Activated effector memory CD4-positive, alpha-beta T cell treated with Interleukin-2 at 50 U/mL for 16 hours (primary cell): ENCODE data around the gene STXBP3.

Experiments used
- DNase-seq: peaks from one replicate; pipeline ENCODE4 v3.0.0-alpha.2; 2020

STXBP3 gene

GRCh38 chr1:108813326-108813725 is 66.9 kb downstream of the STXBP3 start:
- DNase-seq: no peak

GRCh38 chr1:108814343-108815125 is 68.1 kb downstream of the STXBP3 start:
- no peak for DNase-seq

DNA sequence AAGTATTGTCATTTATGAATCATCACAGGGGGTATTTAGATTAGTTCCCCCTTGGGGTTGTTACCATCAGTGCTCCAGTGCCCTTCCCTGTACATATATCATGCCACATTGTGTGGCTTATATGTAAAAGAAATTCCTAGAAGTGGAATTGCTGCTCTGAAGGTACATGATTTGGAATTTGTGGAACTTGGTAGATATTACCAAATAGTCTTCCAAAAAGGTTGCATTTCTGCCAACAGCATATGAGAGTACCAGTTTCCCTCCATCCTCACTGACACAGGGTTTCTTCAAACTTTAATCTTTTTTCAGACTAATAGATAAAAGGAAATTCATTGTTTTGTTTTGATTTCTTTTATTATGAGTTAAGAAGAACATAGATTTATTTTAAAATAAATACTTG is 69.1 kb downstream of the STXBP3 start:
- no peak for DNase-seq

DNA sequence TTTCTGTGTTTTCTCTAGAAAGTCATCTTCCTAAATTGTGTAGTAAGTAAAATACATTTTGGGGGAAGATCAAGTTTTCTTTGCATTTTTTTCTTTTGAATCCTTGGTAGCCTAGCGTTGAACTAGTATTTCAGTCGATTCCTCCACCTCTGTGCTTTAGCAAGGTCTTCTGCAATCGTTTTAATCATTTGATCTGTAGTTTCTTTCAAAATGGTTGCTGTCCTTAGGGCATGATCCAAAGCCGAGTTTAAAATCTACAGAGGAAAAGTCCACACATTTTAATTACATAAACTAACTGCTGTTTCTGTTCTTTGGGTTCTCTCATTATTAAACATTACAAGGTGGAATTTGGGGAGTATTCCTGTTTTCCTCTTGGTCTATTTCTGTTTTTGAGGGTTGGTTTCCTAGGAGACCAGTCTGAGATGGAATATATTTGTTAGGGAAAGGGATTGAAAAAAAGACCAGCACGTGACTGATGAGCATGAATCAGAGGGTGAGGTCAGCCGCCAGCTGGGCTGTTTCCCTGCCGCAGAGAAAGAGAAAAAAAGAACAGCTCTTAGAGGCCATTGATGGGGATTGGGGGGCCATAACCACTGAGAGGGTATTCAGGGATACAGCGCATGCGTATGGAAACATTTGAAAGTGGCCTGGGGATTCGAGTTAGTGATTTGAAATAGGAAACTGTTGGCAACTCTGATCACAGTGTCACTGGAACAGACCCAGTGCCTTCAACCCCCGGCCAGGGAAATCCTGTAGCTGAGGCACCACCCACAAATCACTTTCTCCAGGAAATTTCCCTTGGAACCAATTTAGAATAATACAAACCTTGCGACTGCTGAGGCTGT is 69.8 kb downstream of the STXBP3 start:
- DNase-seq: no peak

GRCh38 chr1:108817016-108817415 is 70.5 kb downstream of the STXBP3 start:
- DNase-seq: no peak

GRCh38 chr1:108817811-108818210 is 71.3 kb downstream of the STXBP3 start:
- DNase-seq: no peak

DNA sequence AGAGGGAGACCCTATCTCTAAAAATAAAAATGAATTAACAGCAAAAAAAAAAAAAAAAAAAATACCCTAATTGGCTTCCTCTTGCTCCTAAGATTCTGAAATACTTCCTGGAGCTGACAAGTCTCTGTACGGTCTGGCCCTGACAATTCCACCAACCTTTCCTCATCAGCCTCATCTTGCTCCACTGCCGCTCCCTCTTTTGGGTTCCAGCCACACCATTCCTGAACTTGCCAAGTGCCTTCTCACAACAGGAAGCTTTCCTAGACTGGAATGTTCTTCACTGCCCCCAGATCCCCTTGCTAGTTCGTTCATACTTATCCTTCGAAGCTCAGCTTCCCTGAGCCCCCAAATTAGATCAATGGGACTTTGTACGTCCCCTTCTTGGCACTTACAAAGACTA is 73.4 kb downstream of the STXBP3 start:
- no peak for DNase-seq

DNA sequence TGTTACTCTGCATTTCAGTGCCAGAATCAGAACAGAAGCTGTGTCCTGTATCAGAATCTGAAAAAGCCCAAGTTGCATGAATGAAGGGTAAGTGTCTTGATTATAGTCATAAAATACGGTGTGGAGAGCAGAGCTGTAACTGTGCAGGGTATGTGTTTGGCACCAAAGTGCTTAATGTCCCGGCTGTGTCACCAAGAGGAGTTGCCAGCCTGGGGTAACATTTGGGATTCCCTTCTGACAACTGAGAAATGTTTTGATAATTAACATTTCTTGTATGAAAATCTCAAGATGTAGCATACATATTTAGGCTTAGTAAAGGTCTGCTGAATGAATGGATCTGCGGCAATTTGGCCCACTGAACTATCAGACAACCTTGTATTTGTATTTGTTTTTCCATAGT is 77.2 kb downstream of the STXBP3 start:
- no peak for DNase-seq

- DNase-seq: no peak
Observed at GRCh38 chr1:108824051-108824450, 77.6 kb downstream of the STXBP3 start.

- DNase-seq: no peak
Observed at GRCh38 chr1:108826081-108826635, 79.7 kb downstream of the STXBP3 start.

DNA sequence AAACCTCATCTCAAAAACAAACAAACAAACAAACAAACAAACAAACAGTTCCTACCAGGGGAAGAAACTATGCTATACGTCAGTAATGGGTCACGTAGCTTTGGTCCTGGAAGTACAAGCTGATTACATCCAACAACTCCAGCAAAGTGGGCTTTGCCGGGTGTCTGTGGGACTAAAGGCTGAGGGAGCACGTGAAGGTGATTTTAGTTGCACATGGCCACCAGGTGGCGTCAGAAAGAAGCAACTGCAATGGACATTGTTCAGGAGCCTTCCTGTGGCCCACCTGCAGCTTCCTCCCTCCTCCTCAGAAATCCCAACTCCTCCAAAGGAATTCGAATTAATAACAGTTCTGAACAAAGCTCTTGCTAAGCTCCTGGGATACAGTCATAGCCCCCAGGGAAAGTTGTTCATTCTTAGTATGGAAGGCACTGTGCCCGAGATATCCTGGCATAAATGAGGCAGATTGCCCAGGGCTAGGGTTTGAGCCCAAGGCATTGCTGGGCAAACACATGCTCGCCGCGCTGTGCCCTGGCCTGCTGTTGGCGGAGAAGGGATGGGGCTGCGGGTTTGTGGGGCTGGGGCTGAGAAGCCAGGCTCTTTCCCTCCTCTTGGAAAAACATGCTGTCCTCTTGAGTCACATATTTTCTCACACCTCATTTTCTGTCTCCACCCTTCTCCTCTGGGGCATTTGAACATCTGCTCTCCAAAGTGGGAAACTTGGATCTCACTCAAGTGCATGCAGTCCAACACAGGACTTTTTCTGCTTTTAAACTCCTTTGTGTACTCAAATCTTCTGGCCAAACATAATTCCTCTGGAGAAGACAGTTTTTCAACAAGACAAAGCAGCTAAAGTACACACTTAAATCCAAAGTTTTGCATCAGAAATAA is 81.8 kb downstream of the STXBP3 start:
- peak; percentile 49 for DNase-seq

DNA sequence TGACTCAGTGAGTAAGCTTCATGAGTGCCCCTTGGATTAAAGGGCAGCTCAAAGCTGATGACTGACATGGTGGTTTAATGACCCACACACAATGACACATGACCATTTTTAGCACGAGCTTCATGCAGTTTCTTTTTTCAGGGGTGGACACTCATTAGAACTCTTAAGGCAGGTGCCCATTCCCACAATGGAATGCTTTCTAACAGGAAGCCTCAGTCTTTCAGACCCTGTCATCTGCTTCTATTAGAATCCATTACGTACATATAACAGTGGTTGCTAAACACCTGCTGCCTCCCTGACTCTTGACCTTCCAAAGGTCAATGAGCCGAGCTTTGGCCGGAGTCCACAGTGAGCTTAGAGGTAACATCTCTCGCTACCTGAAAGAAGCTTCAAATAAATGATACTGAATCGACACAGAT is 83.0 kb downstream of the STXBP3 start:
- no peak for DNase-seq

DNA sequence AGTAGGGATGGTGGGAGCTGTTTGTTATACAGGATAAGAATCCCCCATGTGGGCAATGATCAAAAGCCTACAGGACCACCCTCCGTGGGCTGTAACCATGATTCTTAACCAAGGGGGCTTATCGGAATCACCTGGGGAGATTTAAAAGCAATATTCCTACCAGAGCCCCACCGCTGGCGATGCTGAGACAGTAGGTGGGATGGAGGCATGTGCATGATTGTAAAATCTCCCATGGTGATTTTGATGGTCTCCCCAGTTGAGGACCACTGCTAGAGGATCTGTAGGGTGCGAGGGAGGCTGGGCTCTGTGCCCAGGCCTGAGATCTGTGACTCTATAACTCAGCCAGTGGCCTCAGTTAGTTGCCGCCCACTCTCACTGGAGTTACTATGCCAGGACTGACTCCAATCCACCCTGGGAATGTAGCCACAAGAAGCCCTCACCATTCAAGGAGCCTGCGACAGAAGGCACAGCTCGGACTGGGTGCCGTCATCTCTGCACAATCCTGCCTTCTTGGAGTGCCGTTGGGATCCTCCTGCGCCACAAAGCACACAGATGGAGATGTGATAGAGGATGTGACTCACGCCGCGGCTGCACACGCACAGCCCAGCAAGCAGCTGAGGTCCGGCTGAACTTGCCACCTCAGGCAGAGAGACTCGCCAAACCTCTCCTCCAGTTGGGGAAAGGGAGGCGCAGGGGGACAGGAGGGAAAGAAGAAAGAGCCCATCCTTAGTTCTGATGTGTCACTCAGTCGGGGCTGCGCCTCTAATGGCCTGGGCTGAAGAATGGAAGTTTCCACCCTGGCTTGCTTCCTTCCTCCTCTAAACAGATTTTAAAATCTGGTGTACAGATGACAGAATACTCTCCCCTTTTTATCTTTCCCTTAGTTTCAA is 83.9 kb downstream of the STXBP3 start:
- no peak for DNase-seq

- no peak for DNase-seq
Observed at GRCh38 chr1:108831225-108831624, 84.8 kb downstream of the STXBP3 start.

- no peak for DNase-seq
Observed at GRCh38 chr1:108832929-108833328, 86.5 kb downstream of the STXBP3 start.

GRCh38 chr1:108841703-108842102 is 95.2 kb downstream of the STXBP3 start:
- DNase-seq: no peak

DNA sequence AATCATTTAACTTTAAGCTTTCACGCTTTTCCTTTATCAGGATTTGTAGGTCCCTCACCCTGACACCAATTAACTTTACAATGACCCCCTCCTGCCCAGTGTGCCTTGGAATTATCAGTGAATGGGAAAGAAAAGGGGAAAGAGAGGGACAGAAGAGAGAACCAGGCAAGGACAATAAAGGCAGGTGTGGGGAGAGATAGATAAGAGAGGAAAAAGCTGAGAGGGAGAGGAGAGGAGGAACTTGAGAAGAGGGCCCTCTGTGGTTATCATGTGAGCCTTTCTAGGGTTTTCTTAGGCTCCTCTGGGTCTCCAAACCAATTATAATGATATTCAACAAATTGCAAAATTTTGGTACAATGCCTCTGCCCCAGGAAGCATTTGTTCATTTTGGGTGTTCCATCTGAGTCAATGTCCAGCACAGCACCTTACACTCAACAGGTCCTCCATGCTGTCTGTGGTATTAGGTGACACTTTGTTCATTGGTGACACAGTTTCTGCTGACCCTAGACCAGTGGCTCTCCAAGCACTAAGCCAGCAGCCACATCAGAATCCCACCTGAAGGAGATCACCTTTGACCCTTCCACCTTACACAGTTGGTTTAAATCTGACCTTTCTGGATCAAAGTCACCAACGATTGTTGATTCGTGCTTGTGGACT is 96.2 kb downstream of the STXBP3 start:
- no peak for DNase-seq

DNA sequence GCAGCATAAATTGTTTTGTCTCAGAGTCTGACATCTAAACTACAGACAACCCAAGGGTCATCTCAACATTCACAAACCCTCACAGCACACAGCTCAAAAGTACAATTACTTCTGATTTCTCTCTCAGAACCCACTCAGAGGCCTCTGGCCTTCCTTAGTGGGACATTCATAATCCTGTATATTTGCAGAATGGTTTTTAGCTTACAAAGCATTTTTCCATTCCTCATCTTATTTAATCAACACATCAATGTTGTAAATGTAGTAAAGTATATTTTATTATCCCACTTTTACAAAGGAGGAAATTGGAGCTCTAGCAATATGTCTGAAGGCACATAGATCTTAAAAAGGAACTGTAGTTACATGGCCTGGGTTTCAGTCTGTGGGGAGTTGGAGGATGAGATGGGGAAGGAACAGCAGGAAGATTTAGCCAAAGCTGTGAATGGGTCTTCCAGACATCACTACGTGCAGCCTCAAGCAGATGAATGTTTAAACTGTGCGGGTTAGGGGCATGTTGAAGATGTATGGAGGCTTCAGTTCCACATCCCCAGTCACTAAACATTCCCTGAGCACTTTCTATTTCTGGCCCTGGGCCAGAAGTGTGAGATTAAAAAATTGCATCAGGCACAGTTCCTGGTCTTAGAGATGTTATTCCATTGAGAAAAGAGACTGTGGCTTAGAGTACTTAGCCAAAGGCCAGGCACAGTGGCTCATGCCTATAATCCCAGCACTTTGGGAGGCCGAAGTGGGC is 97.1 kb downstream of the STXBP3 start:
- no peak for DNase-seq

GRCh38 chr1:108845446-108845845 is 99.0 kb downstream of the STXBP3 start:
- DNase-seq: no peak

DNA sequence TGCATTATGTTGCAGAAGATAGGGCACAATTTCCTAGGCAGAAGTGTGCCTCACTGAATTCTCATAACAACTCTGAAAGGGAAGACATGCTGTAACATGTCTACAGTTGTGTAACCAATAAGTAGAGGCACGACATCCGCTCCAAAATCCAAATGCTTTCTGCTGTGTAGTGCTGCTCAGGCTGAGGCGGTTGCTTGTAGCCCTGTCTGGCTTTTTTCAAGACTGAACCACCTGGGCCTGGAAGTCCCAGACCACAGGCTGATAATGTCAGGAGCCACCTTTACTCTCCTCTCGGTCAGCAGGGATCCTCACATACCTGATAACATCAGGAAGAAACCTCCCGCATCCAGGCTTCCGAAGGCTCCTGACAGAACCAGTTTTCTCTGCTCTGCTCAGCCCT is 99.5 kb downstream of the STXBP3 start:
- DNase-seq: no peak
